MM.1S (cell line): ENCODE data around the gene ANGPT4.

ENCODE experiments used
- DNase-seq: peaks from one replicate; pipeline ENCODE4 v3.0.0-alpha.2; 2015
- H2AFZ ChIP-seq: fragments of 300-600 bp; sonication (generic); 2 replicates; pipeline ENCODE4 v1.6.0; 2016; ENCODE audit warnings: antibody characterized with exemption, low read length
- H3F3A ChIP-seq: fragments of 300-600 bp; sonication (generic); 2 replicates; pipeline ENCODE4 v1.6.1; 2016; ENCODE audit warnings: mild to moderate bottlenecking, antibody characterized with exemption, low read length, moderate library complexity, mixed read lengths; ENCODE audit not compliant: insufficient read depth
- H3K27ac ChIP-seq: fragments of 300-600 bp; sonication (generic); 2 replicates; pipeline ENCODE4 v1.5.1; 2016; ENCODE audit warnings: mild to moderate bottlenecking, low read length
- H3K27me3 ChIP-seq: fragments of 300-600 bp; sonication (generic); replicated peaks from 2 replicates; pipeline ENCODE4 v1.6.0; 2016; ENCODE audit warnings: low read length; ENCODE audit not compliant: insufficient read depth
- H3K36me3 ChIP-seq: fragments of 300-600 bp; sonication (generic); replicated peaks from 2 replicates; pipeline ENCODE4 v1.6.1; 2016; ENCODE audit warnings: mild to moderate bottlenecking, low read length, mixed read lengths; ENCODE audit not compliant: insufficient read depth
- H3K4me1 ChIP-seq: fragments of 300-600 bp; sonication (generic); 2 replicates; pipeline ENCODE4 v1.6.1; 2016; ENCODE audit warnings: low read length, mixed read lengths
- H3K4me2 ChIP-seq: fragments of 300-600 bp; sonication (generic); 2 replicates; pipeline ENCODE4 v1.6.0; 2016; ENCODE audit warnings: low read depth, low read length
- H3K4me3 ChIP-seq: fragments of 300-600 bp; sonication (generic); 2 replicates; pipeline ENCODE4 v1.5.1; 2016; ENCODE audit warnings: low read length, mixed read lengths
- H3K79me2 ChIP-seq: fragments of 300-600 bp; sonication (generic); 2 replicates; pipeline ENCODE4 v1.6.1; 2016; ENCODE audit warnings: mixed run types, low read length, mixed read lengths
- H3K9ac ChIP-seq: fragments of 300-600 bp; sonication (generic); 2 replicates; pipeline ENCODE4 v1.6.1; 2016; ENCODE audit warnings: low read length, mixed read lengths
- H3K9me2 ChIP-seq: fragments of 300-600 bp; sonication (generic); replicated peaks from 2 replicates; pipeline ENCODE4 v1.6.1; 2016; ENCODE audit warnings: mild to moderate bottlenecking, low read length, mixed read lengths; ENCODE audit not compliant: insufficient read depth
- H3K9me3 ChIP-seq: fragments of 300-600 bp; sonication (generic); replicated peaks from 2 replicates; pipeline ENCODE4 v1.6.1; 2016; ENCODE audit warnings: mild to moderate bottlenecking, low read length, mixed read lengths; ENCODE audit not compliant: insufficient read depth
- H4K20me1 ChIP-seq: fragments of 300-600 bp; sonication (generic); 2 replicates; pipeline ENCODE4 v1.6.1; 2016; ENCODE audit warnings: mild to moderate bottlenecking, low read length, moderate library complexity, mixed read lengths; ENCODE audit not compliant: insufficient read depth
- CTCF ChIP-seq: fragments of 300-600 bp; sonication (generic); IDR thresholded peaks from 2 replicates; pipeline ENCODE4 v1.5.1; 2016; ENCODE audit warnings: antibody characterized with exemption, low read length, mixed read lengths
- EZH2 ChIP-seq: fragments of 300-600 bp; sonication (generic); optimal IDR thresholded peaks from 2 replicates; pipeline ENCODE3; 2017; ENCODE audit warnings: low read depth, mild to moderate bottlenecking, antibody characterized with exemption, low read length, mixed read lengths
- EZH2phosphoT487 ChIP-seq: fragments of 300-600 bp; sonication (generic); IDR thresholded peaks from 2 replicates; pipeline ENCODE4 v1.6.1; 2018; ENCODE audit warnings: antibody characterized with exemption, low read length

The ANGPT4 gene

DNA sequence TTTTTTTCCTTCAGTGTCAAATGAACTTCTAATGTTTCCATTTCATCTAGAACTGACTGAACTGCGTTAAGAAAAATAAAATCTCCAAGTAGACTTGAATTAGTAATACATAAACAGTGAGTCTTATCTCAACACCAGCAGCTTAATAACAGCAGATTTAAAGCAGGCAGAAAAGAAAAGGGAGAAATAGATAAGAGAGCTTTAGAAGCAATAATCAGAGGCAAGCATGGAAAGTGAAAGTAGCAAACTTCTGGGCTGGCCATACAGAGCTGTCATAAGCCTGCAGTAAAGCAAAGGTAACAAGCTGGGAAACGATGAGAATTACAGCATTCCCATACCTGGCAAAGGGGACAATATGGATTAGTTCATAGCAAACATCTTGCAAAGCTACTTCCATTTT, 16.9 kb upstream of the ANGPT4 start:
- 0 out of 2 replicates have a peak overlapping the region, but pooled peaks have one; percentile 9 for H3K4me2 ChIP-seq

GRCh38 chr20:931401-931800, 15.3 kb upstream of the ANGPT4 start:
- Histone ChIP-seq H3K79me2 (no peaks in the 10 kb centered on the region), H2AFZ (no peak overlapping the region), H3K9ac (no peak overlapping the region), H4K20me1 (no peaks in the 10 kb centered on the region), H3K4me3 (no peak overlapping the region), H3K9me2 (no peaks in the 10 kb centered on the region), H3F3A (no peaks in the 10 kb centered on the region), H3K27me3 (no peaks in the 10 kb centered on the region), H3K4me2 (no peak overlapping the region), H3K36me3 (no peaks in the 10 kb centered on the region), H3K9me3 (no peaks in the 10 kb centered on the region), H3K4me1 (no peaks in the 10 kb centered on the region), H3K27ac (no peak overlapping the region)
- TF ChIP-seq EZH2 (no peak), EZH2phosphoT487 (no peak), CTCF (no peak)
- DNase-seq, result no peak

More for the DNA sequence above, 16.9 kb upstream of the ANGPT4 start:
- Histone ChIP-seq H3K4me3 (no peak overlapping the region), H3K36me3 (no peaks in the 10 kb centered on the region), H3K9me2 (no peaks in the 10 kb centered on the region), H3F3A (no peaks in the 10 kb centered on the region), H2AFZ (no peak overlapping the region), H3K27me3 (no peaks in the 10 kb centered on the region), H4K20me1 (no peaks in the 10 kb centered on the region), H3K9me3 (no peaks in the 10 kb centered on the region), H3K9ac (no peak overlapping the region), H3K79me2 (no peaks in the 10 kb centered on the region), H3K4me1 (no peaks in the 10 kb centered on the region), H3K27ac (no peak overlapping the region)
- no peak for DNase-seq
- no peak for TF ChIP-seq EZH2phosphoT487

DNA sequence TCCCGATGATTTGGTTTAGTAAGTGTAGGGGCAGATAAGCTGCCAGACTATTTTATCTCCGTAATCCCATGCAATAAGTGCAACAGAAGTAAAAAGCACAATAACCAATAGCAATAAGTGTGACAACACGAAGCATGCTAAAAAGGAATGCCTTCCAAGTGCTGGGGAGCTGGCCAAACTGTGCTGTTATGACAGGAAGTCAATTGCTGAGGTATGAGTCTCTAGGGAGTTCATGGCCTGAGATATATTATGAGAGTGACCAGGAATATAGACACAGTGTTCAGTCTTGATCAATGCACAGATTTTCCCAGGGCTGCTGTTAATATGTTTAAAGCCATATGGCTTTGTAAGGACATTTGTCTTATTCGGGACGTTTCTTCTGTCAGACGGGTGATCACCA, 10.5 kb upstream of the ANGPT4 start:
- no peaks in the 10 kb centered on the region for H3F3A ChIP-seq
- no peak for TF ChIP-seq EZH2phosphoT487
- no peak for TF ChIP-seq EZH2
- TF ChIP-seq CTCF, result no peak
- no peak overlapping the region for H2AFZ ChIP-seq
- no peaks in the 10 kb centered on the region for H3K27me3 ChIP-seq
- H3K4me1 ChIP-seq, result no peaks in the 10 kb centered on the region
- no peak overlapping the region for H3K4me2 ChIP-seq
- no peaks in the 10 kb centered on the region for H3K36me3 ChIP-seq
- no peak overlapping the region for H3K4me3 ChIP-seq
- no peaks in the 10 kb centered on the region for H3K9me2 ChIP-seq
- no peaks in the 10 kb centered on the region for H3K9me3 ChIP-seq
- no peaks in the 10 kb centered on the region for H4K20me1 ChIP-seq
- H3K9ac ChIP-seq, result no peak overlapping the region
- H3K79me2 ChIP-seq, result no peaks in the 10 kb centered on the region
- H3K27ac ChIP-seq, result no peak overlapping the region
- no peak for DNase-seq

GRCh38 chr20:925516-925915, 9.4 kb upstream of the ANGPT4 start:
- Histone ChIP-seq H3K9ac (no peak overlapping the region), H3K9me3 (no peaks in the 10 kb centered on the region), H3K27me3 (no peaks in the 10 kb centered on the region), H3K4me2 (no peak overlapping the region), H3K79me2 (no peaks in the 10 kb centered on the region), H3F3A (no peaks in the 10 kb centered on the region), H3K4me3 (no peak overlapping the region), H3K27ac (no peak overlapping the region), H2AFZ (no peak overlapping the region), H3K36me3 (no peaks in the 10 kb centered on the region), H4K20me1 (no peaks in the 10 kb centered on the region), H3K9me2 (no peaks in the 10 kb centered on the region), H3K4me1 (no peaks in the 10 kb centered on the region)
- no peak for DNase-seq
- TF ChIP-seq EZH2phosphoT487 (no peak), CTCF (no peak), EZH2 (no peak)
